GM19351 (cell line): ENCODE results near the gene ZCCHC18.
"Not testable (repeated sequence)": the region's sequence is repeated elsewhere in the genome, so short reads cannot be mapped to it uniquely, and the experiment has no call there.

Experiments used
- ATAC-seq: cut with Tn5 transposase; IDR thresholded peaks from one replicate; pipeline ENCODE4 v1.9.1; 2021; ENCODE audit warnings: mild to moderate bottlenecking, moderate library complexity; ENCODE audit not compliant: unreplicated experiment

The ZCCHC18 gene

GRCh38 chrX:104112326-104112951, at the start of gene ZCCHC18:
Gene ZCCHC18 (plus strand): TSS chrX:104112523. CDS start chrX:104114112, 1,589 bp downstream.
- peak; percentile 64 for ATAC-seq

- not testable (repeated sequence) for ATAC-seq
Observed at GRCh38 chrX:104062636-104063035, 49.7 kb upstream of the ZCCHC18 start.

GRCh38 chrX:104075778-104076445, 36.4 kb upstream of the ZCCHC18 start, which contains the start of gene TMSB15C:
Gene TMSB15C (minus strand): TSS chrX:104076236.
- peak; percentile 98 for ATAC-seq

- not testable (repeated sequence) for ATAC-seq
Observed at GRCh38 chrX:104077854-104078253, 34.5 kb upstream of the ZCCHC18 start.

- no peak for ATAC-seq
Observed at GRCh38 chrX:104084063-104084462, 28.3 kb upstream of the ZCCHC18 start.

- no peak for ATAC-seq
Observed at GRCh38 chrX:104084534-104085277, 27.6 kb upstream of the ZCCHC18 start.

GRCh38 chrX:104085477-104085876, 26.8 kb upstream of the ZCCHC18 start:
- ATAC-seq: no peak

- ATAC-seq: no peak
Observed at GRCh38 chrX:104085919-104086318, 26.4 kb upstream of the ZCCHC18 start.

- ATAC-seq: peak; percentile 91
Observed at GRCh38 chrX:104098151-104098808, 14.0 kb upstream of the ZCCHC18 start.

GRCh38 chrX:104098919-104099318, 13.4 kb upstream of the ZCCHC18 start:
- ATAC-seq: no peak

- ATAC-seq: no peak
Observed at GRCh38 chrX:104104676-104105075, 7.6 kb upstream of the ZCCHC18 start.

- ATAC-seq: no peak
Observed at GRCh38 chrX:104105330-104106262, 6.7 kb upstream of the ZCCHC18 start.

- no peak for ATAC-seq
Observed at GRCh38 chrX:104108955-104109354, 3.4 kb upstream of the ZCCHC18 start.

GRCh38 chrX:104110491-104111240, 1.7 kb upstream of the ZCCHC18 start:
- ATAC-seq: peak; percentile 48

GRCh38 chrX:104113222-104113965, 1.1 kb downstream of the ZCCHC18 start:
- ATAC-seq: peak; percentile 49

- ATAC-seq: no peak
Observed at GRCh38 chrX:104117759-104118158, 5.4 kb downstream of the ZCCHC18 start.

- ATAC-seq: no peak
Observed at GRCh38 chrX:104118765-104119164, 6.4 kb downstream of the ZCCHC18 start.

- no peak for ATAC-seq
Observed at GRCh38 chrX:104122829-104123228, 10.5 kb downstream of the ZCCHC18 start.

- ATAC-seq: no peak
Observed at GRCh38 chrX:104126856-104127255, 14.5 kb downstream of the ZCCHC18 start.
